Inflammatory macrophage treated with lipopolysaccharide for 4 hours (primary cell): ENCODE measurements around the gene RSRC1.
"Not testable (repeated sequence)": the region's sequence is repeated elsewhere in the genome, so short reads cannot be mapped to it uniquely, and the experiment has no call there.

Experiments
- DNase-seq: peaks from one replicate; pipeline ENCODE4 v3.0.0-alpha.2; 2020

RSRC1 gene

DNA sequence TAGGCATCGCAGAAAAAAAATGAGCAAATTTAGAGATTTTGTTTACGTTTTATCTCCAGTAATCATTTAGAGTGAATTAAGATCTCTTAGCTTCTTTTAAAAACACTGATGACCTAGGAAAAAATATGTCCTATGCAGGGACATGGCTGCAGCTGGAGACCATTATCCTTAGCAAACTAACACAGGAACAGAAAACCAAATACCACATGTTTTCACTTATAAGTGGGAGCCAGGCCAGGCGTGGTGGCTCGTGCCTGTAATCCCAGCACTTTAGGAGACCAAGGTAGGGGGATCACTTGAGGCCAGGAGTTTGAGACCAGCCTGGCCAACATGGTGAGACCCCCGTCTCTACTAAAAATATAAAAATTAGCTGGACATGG lies 298.6 kb downstream of the RSRC1 start:
- not testable (repeated sequence) for DNase-seq

DNA sequence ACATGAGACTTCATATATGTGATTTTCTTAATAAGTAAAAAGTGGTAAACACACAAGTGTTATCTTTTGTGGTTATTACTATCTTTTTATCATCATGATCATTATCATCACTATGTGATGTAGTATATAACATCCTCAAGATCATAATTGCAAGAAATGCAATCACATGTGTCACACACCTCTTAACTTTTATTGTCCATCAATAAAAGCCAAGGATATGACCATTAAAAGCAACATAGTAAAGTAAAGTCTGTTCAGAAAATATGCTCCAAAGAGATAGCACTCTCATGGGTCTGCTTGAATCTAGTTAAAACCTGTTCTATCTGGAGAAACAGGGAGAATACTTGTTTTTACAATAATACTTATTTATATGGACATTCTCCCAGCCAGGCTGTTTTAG lies 308.1 kb downstream of the RSRC1 start:
- no peak for DNase-seq

DNA sequence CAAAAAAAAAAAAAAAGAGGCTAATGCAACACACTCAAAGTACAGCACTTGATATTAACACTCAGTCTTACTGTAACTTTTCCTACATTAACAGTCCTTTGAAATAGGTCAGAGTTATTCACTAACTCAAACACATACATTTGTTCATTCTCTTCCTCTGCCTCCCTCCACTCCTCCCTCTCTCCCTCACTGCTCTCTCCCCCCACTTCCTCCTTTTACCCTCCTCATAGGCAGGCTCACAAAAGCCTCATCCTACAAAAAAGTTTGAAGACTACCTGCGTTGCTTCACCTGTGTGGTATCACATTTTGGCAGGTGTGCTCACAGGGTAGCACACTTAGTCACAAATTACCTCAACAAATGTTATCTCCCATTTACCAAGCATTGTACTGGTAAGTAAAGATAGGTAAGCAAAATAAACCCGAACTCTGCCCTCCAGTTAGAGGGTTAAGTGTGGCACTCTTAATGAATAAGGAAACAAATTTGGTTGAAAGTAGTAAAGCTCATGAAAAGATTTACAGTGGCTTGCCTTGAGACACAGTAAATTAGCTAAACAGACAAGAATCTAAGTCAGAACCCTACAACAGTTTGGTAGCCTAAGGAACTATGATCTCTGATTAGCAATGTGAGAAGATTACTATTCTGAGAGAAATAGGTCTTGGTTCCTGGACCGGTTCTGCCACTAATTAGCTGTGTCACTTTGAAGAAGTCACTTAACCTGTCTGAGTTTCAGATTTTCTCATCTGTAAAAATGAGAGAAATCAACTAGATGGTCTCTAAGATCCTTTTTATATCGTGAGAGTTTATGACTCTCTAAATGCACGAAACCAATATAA lies 310.1 kb downstream of the RSRC1 start:
- no peak for DNase-seq

DNA sequence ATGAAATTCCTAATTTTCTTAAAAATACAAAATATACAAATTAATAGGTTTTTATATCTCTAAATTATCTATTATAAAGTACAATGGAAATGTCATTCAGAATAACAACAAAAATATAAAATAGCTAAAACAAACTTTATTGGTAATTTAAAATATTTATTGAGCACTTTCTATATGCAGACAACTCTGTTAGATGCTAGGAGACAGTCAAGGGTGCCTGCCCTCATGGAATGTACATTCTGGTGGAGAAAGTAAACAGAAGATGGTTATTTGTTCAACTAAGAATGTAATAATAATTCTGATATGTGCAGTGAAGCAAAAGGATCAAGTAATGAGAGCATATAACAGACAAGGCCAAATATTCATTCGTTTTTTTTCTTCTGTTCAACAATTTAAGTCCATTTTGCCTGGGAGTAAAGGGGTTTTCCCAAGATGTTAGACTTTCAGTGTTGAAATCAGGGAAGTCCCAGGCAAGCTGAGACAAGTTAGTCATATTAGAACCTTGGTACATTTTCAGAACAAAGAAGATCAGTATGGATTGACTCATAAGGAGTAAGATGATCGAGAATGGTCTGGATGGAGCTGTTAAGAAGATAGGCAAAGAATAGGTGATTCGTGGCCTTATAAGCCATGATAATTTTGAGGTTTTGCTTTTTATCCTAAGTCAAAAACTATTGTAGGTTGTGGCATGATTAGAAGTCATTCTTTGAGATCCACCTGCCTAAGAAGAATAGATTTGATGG lies 310.9 kb downstream of the RSRC1 start:
- peak; percentile 92 for DNase-seq

DNA sequence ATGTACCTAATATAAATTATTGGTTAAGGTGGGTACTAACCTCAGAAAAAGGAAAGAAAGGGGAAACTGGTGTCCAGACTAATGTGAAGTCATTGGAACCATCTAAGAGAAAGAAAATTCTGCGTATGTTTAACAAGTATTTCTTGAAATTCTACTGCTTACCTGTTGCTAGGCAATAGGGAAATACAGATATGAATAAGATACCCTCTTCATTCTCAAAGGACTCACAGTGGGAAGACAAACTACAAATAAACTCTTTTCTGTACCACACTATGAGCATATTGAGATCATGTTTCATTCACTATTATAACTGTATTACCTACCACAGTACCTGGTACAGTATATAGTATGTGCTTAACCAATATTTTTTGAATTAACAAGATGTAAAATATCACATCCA lies 320.6 kb downstream of the RSRC1 start:
- DNase-seq: no peak

GRCh38 chr3:158430968-158431367 lies 321.1 kb downstream of the RSRC1 start:
- DNase-seq: no peak

- no peak for DNase-seq
Measured at GRCh38 chr3:158431829-158432228, 321.9 kb downstream of the RSRC1 start.

DNA sequence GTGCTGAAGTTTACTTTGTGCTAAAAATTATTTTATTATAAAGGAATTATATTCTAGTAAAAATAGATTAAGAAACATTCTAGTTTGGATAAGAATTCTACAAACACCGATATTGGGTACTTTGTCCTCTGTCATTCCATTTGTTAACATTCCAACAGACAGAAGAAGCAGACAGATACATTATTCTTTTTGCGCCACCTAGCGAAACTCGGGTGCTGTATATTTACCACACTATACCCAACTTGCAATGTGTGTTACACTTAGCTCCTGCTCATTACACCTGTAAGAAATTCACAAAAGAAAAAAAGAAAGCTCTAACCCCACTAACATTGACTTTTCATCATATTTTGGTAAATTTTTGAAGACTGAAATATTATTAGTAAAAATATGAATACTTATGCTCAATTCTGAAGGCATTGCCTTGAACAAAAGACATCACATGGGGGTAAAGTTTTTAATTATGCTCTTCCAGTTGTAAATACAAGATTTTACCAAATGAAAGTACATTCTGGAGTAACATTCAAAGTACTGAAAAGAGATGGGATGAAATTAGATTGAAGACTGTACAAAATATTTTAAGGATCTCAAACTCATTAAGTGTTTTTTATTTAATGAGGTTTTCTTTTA lies 324.6 kb downstream of the RSRC1 start:
- DNase-seq: peak; percentile 73

- no peak for DNase-seq
Measured at GRCh38 chr3:158443632-158444031, 333.7 kb downstream of the RSRC1 start.

GRCh38 chr3:158447408-158447807 lies 337.5 kb downstream of the RSRC1 start:
- DNase-seq: no peak

DNA sequence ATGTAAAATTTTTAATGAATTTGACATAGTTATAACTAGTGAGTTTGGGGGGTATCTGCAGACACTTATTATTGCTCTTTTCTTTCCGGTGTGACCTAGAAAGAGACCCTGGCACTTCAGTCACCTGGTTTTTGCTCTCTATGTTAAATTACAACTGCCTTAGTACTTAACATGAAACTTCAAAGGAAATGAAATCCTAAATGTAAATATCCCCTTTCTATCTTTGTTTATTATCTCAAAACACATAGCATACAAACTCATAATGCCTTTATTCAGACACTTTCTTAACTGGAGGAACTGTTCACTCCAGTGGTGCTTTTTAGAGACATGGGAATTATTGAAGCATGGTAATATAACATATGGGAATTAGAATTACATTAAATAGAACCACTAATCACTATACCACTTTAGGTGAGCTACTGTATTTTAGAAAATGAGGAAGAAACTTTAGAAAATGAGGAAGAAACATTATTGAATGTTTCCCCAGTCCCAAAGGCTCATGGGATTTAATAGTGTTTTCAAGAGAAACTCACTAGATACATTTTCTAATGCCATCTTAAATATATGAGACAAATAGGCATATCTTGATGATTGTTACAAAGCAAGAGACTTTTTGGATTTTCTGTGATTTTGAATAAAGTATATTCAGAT lies 341.6 kb downstream of the RSRC1 start:
- DNase-seq: no peak

- peak; percentile 28 for DNase-seq
Measured at GRCh38 chr3:158452334-158452733, 342.4 kb downstream of the RSRC1 start.

- no peak for DNase-seq
Measured at GRCh38 chr3:158453004-158453403, 343.1 kb downstream of the RSRC1 start.

DNA sequence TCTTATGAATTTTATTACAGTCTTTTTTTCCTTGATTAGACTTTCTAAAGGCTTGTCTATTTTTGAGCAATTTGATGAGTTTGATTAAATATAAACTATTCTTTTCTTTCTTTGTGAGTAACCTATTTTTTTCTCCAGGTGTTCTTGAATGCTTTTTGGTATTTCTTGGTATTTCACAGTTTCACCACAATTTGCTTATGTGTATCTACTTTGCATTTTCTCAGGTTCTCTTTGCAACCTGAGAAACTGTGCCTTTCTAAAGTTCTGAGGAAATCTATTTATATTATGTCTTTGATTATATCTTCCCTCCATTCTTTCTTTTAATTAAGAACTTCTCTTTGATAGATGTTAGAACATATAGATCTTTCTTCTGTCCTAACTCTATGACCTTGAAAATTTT lies 344.0 kb downstream of the RSRC1 start:
- no peak for DNase-seq

DNA sequence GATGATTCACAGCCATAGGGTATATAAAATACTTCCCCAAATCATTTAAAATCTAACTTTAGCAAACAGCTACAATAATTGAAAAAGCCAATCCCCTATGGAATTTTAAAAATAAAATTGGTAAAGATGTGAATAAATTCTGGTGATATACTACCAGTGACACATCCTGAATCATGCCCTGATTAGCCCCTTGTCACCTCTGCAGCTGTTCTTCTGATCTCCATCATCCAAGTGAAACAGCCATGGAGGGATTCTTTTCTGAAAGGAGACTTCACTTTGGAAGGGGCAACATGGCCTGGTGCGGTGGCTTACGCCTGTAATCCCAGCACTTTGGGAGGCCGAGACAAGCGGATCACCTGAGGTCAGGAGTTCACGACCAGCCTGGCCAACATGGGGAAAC lies 345.5 kb downstream of the RSRC1 start:
- DNase-seq: no peak

- DNase-seq: no peak
Measured at GRCh38 chr3:158456114-158456513, 346.2 kb downstream of the RSRC1 start.

DNA sequence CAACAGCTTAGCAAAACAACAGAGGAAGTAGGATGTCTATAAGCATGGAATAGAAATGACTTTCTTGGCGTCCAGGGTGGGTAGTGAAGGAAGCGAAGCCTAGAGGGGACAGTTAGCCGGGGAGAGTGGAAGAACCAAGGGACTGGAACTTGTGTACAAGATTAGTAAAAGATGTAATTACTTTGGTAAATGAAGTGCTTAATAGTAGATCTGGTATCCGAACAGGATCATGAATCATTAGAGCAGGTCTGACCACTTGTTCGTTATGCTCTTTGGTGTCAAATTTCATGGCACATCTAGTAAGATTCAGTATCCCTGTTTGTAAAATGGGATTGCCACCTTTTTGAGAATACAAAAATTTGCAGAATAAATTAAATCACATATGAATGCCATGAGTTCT lies 348.6 kb downstream of the RSRC1 start:
- DNase-seq: no peak

DNA sequence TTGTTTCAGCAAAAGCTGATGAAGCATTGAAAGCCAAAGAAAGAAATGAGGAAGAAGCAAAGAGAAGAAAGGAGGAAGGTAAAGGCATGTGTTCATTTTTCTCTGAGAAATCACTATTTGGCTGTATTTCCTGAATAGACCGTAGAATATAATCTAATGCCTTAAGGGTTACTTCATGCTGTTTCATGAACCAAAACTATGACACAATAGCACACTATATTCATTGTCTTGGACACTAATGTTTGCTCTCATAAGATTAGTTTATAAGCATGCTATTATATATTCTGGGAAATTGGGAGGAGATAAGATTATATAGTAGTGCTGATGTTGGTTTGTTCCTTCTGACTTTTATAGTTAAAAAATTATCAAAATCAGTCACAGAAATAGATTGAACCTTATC lies 351.0 kb downstream of the RSRC1 start:
- DNase-seq: peak; percentile 39

DNA sequence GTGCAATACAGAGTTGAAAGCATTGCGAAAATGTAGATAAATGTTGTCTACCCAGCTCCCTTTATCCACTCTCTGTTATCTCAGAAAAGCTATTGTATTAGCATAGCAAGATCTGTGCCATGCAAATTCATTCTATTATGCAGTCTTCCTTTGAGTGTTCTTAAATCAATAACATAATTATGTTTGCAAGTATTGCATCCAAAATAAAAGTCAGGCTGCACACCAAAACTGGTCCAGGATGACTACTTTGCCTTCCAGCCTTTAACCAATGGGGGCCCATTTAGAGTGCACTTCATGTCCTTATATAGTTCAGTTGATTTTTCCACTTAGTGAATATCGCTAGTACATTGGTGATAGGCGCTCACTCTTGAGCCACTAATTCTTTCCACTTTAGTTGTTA lies 353.7 kb downstream of the RSRC1 start:
- DNase-seq: no peak

DNA sequence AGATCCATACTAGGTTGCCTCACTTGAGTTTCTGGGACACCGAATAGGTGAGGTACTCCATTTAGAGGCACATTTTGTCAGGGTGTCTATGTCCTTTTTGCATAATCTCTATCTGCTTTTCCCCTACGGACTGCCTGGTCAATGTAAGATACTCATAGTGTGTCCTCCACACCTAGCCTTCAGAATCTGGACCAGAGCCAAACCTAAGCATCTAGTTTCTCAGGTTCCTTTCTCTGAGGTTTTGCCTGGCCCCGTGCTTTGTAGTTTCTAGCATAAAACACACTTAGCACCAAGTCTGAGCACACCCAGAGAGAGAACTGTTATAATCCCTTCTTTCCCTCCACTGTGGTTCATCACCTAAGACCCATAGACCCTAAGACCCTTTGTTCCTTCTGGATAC lies 355.2 kb downstream of the RSRC1 start:
- no peak for DNase-seq

DNA sequence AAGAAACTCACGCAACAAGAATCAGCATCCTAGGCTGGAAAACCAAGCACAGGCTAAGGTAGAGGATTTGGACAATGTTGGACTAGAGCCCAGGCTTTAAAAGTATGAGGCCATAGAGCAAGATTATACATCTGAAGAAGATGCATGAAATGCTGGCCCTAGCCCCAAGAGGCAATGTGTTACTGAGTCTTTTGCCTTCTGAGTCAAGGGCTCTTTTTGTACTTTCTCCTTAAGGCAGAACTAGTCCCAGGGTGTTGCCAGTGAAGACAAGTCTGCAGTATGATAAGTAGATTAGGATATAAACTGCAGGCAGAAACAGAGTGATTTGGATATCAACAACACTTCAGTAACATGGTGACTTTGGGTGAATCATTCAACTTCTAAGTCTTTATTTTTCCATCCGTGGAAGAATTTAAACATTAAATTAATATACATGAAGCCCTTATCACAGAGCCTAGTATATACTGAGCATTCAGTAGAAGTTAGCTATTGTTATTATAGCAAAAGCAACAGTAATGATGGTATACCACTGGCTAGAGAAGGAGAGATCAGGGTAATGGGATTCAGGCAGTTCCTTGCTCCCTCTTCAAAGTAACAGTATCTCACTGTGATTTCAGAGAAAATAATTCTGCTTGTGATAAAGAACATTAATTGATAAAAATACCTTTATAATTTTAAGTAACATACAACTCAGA lies 361.2 kb downstream of the RSRC1 start:
- DNase-seq: no peak

- no peak for DNase-seq
Measured at GRCh38 chr3:158471639-158472294, 361.9 kb downstream of the RSRC1 start.
